Jurkat, Clone E6-1 (cell line): ENCODE data around the gene ADNP2. TPM values are rescaled to one million over a fixed set of nuclear protein-coding genes. Genes with fewer than 3 reads are reported as not detected.
A peak's percentile ranks its signal among the peaks of the same experiment; 100 is the strongest.

Source experiments
- DNase-seq: peaks from one replicate; pipeline ENCODE4 v3.0.0-alpha.2; 2011; ENCODE audit warnings: low read depth, low spot score
- H3K4me3 ChIP-seq: 2 replicates; pipeline ENCODE4 v1.5.1; 2011; ENCODE audit warnings: mild to moderate bottlenecking, low read length, control low read depth, moderate library complexity
- polyA plus RNA-seq: library from polyadenylated mRNA; unstranded; fragments of >200 nt; gene quantifications from one replicate; pipeline ENCODE4 v1.2.1, GENCODE V29; 2012; ENCODE audit warnings: missing spikeins; ENCODE audit not compliant: insufficient read length, insufficient read depth

The ADNP2 gene, protein sequence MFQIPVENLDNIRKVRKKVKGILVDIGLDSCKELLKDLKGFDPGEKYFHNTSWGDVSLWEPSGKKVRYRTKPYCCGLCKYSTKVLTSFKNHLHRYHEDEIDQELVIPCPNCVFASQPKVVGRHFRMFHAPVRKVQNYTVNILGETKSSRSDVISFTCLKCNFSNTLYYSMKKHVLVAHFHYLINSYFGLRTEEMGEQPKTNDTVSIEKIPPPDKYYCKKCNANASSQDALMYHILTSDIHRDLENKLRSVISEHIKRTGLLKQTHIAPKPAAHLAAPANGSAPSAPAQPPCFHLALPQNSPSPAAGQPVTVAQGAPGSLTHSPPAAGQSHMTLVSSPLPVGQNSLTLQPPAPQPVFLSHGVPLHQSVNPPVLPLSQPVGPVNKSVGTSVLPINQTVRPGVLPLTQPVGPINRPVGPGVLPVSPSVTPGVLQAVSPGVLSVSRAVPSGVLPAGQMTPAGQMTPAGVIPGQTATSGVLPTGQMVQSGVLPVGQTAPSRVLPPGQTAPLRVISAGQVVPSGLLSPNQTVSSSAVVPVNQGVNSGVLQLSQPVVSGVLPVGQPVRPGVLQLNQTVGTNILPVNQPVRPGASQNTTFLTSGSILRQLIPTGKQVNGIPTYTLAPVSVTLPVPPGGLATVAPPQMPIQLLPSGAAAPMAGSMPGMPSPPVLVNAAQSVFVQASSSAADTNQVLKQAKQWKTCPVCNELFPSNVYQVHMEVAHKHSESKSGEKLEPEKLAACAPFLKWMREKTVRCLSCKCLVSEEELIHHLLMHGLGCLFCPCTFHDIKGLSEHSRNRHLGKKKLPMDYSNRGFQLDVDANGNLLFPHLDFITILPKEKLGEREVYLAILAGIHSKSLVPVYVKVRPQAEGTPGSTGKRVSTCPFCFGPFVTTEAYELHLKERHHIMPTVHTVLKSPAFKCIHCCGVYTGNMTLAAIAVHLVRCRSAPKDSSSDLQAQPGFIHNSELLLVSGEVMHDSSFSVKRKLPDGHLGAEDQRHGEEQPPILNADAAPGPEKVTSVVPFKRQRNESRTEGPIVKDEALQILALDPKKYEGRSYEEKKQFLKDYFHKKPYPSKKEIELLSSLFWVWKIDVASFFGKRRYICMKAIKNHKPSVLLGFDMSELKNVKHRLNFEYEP
- polyA plus RNA-seq: 16.7 TPM

DNA sequence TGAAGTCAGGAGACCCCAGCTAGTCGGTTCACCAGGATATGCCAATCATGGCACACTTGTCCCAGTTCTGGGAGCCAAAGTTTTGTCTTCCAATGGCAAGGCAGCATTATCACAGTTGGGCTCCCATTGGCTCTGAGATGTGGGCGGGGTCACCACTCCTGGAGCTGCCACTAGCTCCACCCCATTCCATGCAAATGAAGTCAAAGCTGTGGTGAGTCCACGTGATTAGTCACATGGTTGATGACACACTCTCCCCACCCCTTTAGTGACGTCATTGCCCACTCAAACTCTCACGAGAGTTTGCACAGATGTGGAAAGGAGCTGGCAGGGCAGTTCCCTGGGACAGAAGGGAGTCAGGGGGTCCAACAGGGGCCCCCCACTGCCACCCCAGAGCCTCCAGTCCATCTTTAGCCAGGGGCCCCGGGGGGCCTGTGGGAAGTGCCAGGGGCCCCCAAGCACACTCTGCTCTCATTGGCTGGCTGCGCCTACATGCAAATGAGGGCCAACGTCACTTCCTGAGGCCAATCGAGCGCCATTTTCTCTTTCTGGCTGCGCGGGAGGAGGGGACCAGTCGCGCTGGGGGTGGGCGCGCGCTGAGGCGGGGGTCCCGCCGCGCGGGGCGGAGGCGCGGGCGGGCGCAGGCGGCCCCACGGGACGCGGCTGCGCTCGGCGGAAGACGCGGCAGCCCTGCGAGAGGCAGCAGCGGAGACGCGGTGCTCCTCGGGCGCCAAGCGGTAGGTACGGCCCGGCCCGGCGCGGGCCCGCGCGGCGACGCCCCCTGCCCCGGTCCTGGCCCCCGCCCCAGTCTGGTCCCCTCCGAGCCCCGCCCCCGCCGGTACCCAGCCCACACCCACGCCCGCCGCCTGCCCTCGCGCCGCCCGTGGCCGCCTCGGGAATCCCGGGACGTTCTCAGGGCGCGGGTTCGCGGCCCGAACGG, at the start of gene ADNP2:
ADNP2 (plus strand) TSS at position 524 of the 937 bp plus-strand sequence. CDS start 8,281 bp downstream, outside the sequence.
- DNase-seq: peak; percentile 91

DNA sequence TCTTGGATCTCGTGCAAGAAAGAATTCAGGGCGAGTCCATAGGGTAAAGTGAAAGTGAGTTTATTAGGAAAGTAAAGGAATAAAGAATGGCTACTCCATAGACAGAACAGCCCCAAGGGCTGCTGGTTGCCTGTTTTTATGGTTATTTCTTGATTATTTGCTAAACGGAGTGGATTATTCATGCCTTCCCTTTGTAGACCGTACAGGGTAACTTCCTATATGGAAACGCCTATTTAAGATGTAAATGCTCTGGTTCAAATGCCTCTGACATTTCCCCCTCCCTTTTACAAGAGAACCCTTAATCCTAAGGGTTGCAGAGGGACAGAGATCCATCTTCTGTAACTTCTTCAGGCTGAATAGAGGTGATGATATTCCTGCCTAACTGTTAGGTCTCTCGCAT, 49.1 kb upstream of the ADNP2 start:
- H3K4me3 ChIP-seq: no peak overlapping the region
- no peak for DNase-seq

More for the DNA sequence above, at the start of gene ADNP2:
- H3K4me3 ChIP-seq: peak within 1 kb of the TSS; percentile 77

DNA sequence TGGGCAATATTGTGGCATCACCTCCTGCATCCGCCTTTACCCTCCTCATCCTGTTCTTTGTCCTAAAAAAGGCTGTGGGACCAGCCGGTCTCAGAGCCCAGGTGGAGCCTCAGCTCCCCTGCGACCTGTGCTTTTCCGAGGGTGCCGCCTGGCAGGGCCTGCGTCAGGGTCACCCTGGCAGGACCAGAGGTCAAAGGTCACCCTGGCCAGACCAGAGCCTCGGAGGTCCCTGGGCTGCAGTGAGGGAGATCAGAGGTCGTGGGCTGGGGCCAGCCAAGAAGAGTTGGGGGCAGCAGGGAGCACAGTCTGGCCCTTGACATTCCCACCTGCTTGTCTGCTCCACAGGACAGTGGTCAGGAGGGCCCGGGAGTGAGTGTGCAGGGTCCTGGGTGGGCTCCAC, 43.4 kb upstream of the ADNP2 start:
- DNase-seq: no peak
- H3K4me3 ChIP-seq: no peak overlapping the region

DNA sequence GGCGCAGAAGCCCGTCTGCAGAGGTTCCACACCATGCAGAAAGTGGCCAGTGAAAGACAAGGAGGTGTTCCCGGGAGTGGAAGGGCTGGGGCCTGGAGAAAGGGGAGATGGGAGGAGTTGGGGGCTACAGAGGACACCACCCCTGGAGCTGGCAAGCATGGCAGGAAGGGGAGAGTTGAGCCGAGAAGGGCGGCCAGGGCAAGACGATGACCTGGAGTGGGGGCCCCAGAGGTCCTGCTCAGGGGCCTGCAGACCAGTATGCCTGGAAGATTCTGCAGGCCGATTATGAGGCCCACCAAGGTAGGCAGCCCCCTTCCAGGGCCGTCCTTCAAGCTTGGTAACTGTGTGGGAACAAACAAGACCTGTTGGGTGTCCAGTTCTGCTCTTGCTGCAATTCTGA, 41.7 kb upstream of the ADNP2 start:
- no peak overlapping the region for H3K4me3 ChIP-seq
- no peak for DNase-seq

DNA sequence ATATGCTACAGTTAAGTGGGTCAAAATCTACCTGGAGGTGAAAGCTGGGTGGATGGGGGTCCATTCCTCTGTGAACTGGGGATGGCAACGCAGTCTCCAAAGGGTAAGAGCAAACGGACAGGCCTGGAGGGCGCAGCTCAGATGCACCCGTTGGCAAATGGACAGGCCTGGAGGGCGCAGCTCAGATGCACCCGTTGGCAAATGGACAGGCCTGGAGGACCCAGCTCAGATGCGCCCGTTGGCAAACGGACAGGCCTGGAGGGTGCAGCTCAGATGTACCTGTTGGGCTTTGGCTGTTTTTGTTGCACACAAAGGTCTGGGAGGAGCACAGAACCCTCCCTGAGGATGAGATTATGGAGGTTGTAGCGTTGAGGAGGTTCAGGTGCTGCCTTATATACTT, 41.2 kb upstream of the ADNP2 start:
- H3K4me3 ChIP-seq: no peak overlapping the region
- DNase-seq: no peak

DNA sequence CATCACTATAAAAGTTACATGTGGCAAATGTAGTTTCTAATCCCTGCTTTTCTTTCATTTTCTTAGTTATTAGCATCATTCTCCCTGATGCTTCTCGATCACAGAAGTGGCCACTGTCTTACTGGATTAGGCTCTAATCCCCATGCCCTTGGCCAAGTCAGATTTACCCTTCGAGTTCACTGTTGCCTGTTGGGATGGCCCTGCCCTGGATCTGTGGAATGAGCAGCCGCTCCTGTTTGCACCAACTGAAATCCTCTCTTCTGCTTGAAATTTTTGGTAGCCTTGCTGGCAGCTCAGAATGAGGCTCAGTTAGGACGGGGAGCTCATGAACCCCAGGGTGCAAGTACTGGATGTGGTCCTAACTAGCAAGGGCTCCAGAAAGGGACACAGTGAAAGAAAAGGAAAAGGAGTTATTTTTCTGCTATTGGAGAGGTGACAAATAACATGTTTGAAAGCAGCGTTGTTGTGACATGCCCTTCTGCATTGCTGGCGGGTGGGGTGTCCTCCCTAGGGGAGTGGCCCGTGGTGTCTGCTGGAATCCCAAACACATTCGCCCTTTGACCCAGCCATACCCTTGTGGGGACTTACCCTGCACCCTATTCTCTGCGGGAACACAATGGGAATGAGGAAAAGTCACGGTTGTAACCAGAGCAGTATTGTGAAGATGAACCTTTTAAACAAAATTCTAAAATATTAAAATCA, 40.3 kb upstream of the ADNP2 start:
- no peak for DNase-seq

DNA sequence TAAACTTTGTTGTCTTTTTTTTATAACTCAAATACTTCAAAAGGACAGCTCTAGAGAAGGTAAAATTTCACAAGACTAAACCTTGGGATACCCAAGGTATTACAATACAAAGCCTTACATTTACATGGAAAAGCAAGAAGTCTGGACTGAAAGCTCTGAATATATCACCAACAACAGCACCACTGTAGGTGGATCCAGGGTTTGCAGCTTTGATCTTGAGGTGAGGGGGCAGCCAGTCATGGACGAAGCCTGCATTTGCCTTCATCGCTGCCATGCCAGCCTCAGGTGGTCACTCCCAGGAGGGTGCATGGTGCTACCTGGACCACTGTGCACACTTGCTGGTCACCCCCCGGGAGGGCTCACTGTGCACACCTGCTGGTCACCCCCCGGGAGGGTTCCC, 38.2 kb upstream of the ADNP2 start:
- no peak for DNase-seq
- H3K4me3 ChIP-seq: no peak overlapping the region

More for the DNA sequence above, 40.3 kb upstream of the ADNP2 start:
- no peak overlapping the region for H3K4me3 ChIP-seq

DNA sequence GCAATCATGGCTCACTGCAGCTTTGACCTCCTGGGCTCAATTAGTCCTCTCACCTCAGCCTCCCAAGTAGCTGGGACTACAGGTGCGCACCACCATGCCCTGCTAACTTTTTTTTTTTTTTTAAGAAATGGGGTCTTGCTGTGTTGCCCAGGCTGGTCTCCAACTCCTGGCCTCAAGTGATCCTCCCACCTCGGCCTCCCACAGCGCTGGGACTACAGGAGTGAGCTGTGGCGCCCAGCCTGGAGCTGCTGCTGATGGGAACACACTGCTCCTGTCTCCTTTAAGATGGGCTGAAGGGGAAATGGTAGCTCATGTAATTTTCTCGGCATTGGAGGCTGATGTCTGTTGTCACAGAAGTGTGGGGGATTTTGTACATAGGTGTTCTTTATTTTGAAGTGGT, 34.9 kb upstream of the ADNP2 start:
- DNase-seq: no peak
- H3K4me3 ChIP-seq: no peak overlapping the region

DNA sequence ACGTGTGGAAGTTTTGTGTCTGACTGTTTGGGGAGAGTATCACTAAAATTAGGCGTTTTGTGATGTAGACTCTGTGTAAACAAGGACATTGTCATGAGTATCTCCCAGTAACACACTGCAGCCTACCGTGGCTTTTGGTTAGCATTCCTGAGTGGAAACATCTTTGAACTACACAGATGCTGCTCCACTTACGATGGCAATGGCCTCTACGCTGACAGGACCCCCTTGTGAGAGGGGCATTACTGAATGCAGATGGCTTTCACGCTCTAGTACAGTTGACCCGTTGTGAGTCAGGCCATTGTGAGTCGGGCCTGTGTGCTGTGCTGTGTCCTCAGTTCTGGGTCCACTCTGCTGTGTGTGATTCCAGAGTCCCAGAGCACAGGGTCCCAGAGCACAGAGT, 34.4 kb upstream of the ADNP2 start:
- no peak overlapping the region for H3K4me3 ChIP-seq
- DNase-seq: no peak

DNA sequence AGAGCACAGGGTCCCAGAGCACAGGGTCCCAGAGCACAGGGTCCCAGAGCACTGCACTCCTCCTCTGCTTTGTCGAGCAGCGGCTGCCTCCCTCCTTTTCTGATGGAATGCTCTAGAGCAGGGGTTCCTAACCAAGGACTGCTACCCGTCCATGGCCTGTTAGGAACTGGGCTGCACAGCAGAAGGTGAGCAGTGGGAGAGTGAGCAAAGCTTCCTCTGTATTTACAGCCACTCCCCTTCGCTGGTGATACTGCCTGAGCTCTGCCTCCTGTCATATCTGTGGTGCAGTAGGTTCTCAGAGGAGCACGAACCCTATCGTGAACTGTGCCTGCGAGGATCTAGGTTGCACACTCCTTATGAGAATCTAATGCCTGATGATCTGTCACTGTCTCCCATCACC, 33.1 kb upstream of the ADNP2 start:
- H3K4me3 ChIP-seq: no peak overlapping the region
- no peak for DNase-seq

DNA sequence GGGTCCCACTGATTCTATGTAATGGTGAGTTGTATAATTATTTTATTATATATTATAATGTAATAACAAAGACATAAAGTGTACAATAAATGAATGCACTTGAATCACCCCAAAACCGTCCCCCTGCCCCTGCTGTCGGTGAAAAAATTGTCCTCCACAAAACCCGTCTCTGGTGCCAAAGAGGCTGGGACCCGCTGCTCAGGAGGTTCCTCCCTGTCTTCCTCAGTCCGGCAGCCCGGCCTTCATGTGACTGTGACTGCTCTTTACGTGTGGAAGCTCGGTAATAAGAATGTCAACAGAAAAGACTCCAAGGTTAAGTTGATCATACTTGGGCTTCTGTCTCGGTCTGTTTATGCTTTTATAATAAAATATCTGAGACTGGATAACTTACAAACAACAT, 32.7 kb upstream of the ADNP2 start:
- H3K4me3 ChIP-seq: no peak overlapping the region
- no peak for DNase-seq

DNA sequence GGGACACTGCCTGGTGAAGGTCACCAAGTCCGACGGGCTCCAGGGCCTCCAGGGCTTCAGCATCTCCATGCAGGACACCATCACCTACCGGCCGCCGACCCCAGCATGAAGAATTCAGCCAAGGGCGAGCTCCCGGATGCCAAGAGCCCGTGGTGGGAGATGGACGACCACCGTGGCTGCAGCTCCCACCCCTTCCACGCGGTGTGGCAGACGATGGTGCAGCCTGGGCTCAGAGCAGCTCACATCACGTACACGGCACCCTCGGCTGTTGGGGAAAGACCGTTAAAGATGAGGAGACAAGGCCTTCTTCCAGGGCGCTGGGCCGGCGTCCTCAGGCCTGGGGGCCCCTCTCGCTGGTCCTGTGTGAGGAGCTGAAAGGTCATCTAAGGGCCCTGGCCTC, 31.2 kb upstream of the ADNP2 start:
- H3K4me3 ChIP-seq: no peak overlapping the region
- no peak for DNase-seq

DNA sequence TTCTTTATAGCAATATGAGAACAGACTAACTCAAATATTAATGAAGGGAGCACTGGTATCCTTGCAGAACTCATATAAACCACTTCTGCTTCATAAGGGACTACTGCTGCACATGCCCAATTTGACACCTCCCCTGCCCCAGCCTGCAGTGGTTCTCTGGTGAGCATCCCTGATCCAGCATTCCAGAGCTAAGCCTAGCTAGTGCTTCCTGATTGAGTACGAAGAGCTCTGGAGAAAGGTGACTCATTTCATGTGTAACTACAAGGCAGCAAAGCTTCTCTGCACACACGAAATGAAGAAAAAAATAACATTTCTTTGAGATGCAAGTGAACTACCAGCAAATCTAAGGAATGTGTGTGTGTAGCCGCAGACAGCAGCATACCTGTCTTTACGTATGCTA, 22.8 kb upstream of the ADNP2 start:
- no peak for DNase-seq
- no peak overlapping the region for H3K4me3 ChIP-seq

DNA sequence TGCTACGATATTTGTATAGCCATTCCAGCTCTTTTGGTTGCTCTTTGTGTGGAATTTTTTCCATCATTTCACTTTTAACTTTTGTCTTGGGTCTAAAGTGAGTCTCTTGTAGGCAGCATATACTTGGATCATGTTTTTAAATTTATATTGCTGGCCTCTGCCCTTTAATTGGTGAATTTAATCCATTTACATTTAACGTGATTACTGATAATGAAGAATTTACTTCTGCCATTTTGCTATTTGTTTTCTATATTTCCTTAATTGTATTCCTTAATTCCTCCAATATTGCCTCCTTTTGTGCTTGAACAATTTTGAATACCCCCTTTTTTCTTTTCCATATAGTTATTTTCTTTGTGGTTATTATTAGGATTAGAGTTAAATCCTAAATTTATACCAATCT, 21.0 kb upstream of the ADNP2 start:
- no peak for DNase-seq
- no peak overlapping the region for H3K4me3 ChIP-seq

DNA sequence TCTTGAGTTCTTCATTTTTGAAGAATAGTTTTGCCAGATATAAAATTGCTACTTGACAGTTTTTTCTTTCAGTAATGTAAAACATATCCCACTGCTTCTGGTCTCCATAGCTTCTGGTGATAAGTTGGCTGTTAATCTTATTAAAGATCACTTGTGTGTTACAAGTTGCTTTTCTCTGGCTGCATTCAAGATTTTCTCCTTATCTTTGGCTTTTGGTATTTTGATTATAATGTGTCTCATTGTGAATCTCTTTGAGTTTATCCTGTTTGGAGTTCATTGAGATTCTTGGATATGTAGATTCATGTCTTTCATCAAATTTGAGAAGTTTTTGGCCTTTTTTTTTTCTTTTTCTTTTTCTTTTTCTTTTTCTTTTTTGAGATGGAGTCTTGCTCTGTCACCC, 20.2 kb upstream of the ADNP2 start:
- no peak for DNase-seq
- no peak overlapping the region for H3K4me3 ChIP-seq

DNA sequence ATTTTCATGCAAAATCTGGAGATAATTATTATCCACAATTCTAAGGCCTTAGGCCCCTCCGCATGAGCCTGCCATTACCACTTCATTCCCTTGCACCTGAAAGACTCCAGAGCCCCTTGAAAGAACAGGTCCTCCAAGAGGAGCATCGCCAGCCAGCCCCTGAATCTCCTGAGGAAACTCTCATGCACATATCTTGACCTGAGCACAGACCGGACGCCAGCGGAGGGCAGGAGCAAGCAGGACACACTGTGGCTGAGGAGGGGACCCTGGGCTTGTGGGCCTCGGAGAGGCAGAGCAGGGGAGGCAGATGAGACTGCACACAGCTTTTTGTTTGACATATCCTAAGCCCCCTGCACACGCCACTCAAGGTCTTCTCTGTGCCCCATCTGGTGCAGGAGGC, 13.6 kb upstream of the ADNP2 start:
- no peak overlapping the region for H3K4me3 ChIP-seq
- DNase-seq: no peak

DNA sequence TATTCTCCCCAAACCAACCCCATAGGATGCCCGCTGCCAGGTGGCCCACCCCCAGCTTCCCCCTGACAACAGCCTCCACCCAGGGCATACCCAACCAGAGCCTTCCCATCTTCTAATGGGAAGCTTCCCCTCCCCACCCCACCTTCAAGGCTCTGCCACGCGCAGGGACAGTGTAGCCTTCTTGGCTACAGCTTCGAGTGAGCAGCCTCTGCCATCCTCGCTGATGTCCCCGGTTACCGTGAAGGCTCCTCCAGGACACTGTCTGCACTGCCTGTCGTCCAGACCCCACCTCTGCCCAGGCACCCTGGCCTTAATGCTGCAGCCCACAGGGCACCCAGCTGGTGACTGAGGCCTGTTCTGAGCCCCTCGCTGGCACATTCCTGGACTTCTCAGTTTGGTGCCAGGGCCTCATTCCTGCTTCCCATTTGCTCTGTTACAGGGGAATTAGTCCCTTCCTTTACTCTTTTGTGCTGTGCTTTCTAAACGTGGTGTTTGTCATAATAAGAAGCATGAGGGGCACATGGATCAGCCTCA, 13.0 kb upstream of the ADNP2 start:
- DNase-seq: no peak
- no peak overlapping the region for H3K4me3 ChIP-seq

DNA sequence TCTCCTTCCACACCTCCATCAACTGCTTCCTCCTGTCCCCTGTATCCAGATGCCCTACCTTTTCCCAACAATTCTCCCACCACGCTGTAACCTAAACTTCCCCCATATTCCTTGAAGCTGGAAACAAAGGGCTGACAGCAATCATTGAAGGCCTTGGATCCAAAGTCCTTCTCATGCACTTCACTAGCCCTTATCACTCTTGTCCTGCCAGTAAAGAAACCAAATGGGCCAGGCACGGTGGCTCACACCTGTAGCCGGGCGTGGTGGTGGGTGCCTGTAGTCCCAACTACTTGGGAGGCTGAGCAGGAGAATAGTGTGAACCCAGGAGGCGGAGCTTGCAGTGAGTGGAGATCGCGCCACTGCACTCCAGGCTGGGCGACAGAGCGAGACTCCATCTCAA, 11.9 kb upstream of the ADNP2 start:
- no peak overlapping the region for H3K4me3 ChIP-seq
- DNase-seq: no peak
